T-cell (primary cell): ENCODE data around the gene NAP1L1. TPM values are rescaled to one million over a fixed set of nuclear protein-coding genes. Genes with fewer than 3 reads are reported as not detected.

Experiments
- ATAC-seq, 4 experiments: fragments of 200-7000 bp in 3 of 4; fragments of 150-1000 bp in 1 of 4; cut with Tn5 transposase; replicated peaks in 1 of 4; 1 replicate in 3 of 4; 2 replicates in 1 of 4; pipeline ENCODE4 v1.10.0; 2021; ENCODE audit warnings: moderate library complexity in 3 of 4, mild to moderate bottlenecking in 2 of 4, moderate number of reproducible peaks in 1 of 4
- CTCF ChIA-PET, 2 donors: fragments of 300-600 bp; sonication (Branson Sonifier 250); formaldehyde crosslinking; loops; one replicate each; lab custom pipeline; 2022; ENCODE audit warnings: antibody characterized with exemption in 2 of 2; lab: Charles Lee
- POLR2A ChIA-PET, 2 donors: fragments of 300-600 bp; sonication (Branson Sonifier 250); formaldehyde crosslinking; loops; one replicate each; lab custom pipeline; 2022; ENCODE audit warnings: antibody characterized with exemption in 2 of 2; lab: Charles Lee
- DNase-seq, 35 experiments: peaks; one replicate each; pipeline versions ENCODE4 v3.0.0 to v3.0.0-alpha.2; 2013 to 2023
- H3K27ac ChIP-seq: one replicate; pipeline ENCODE4 v1.5.1; 2013; ENCODE audit warnings: low read length
- H3K27me3 ChIP-seq, 2 experiments: replicated peaks in 1 of 2; 1 replicate in 1 of 2; 2 replicates in 1 of 2; pipeline versions ENCODE4 v1.6.1 to v1.7.0; 2013; ENCODE audit warnings: low read length in 1 of 2, mixed read lengths in 1 of 2; ENCODE audit not compliant: control insufficient read depth in 2 of 2, insufficient read depth in 2 of 2; ENCODE audit errors: extremely low read depth in 1 of 2
- H3K36me3 ChIP-seq, 2 donors: 1 replicate in 1 of 2; 2 replicates in 1 of 2; pipeline versions ENCODE4 v1.6.1 to v1.7.0; 2013; ENCODE audit warnings: low read length in 1 of 2; ENCODE audit not compliant: control insufficient read depth in 2 of 2, insufficient read depth in 1 of 2; ENCODE audit errors: extremely low read depth in 1 of 2
- H3K4me1 ChIP-seq, 2 experiments: 1 replicate in 1 of 2; 2 replicates in 1 of 2; pipeline versions ENCODE4 v1.6.1 to v1.7.0; 2013; ENCODE audit warnings: low read length in 2 of 2, mixed read lengths in 1 of 2; ENCODE audit not compliant: insufficient read depth in 2 of 2, control insufficient read depth in 1 of 2; ENCODE audit errors: extremely low read depth in 1 of 2
- H3K4me3 ChIP-seq, 2 donors: 1 replicate in 1 of 2; 2 replicates in 1 of 2; pipeline versions ENCODE4 v1.5.1 to v1.7.0; 2013; ENCODE audit warnings: mild to moderate bottlenecking in 2 of 2, low read length in 1 of 2, moderate library complexity in 1 of 2; ENCODE audit not compliant: control insufficient read depth in 1 of 2; ENCODE audit errors: extremely low read depth in 1 of 2
- H3K9me3 ChIP-seq: 2 replicates; pipeline ENCODE4 v1.7.0; 2013
- H3K27ac Mint-ChIP-seq, 2 donors: one replicate each; pipeline ENCODE4 v1.8.0; 2020 to 2021; ENCODE audit warnings: mild to moderate bottlenecking in 2 of 2, mixed read lengths in 2 of 2
- H3K27me3 Mint-ChIP-seq, 2 donors: one replicate each; pipeline ENCODE4 v1.8.0; 2021 to 2022; ENCODE audit warnings: mixed read lengths in 2 of 2
- H3K36me3 Mint-ChIP-seq: one replicate; pipeline ENCODE4 v1.8.0; 2021; ENCODE audit warnings: mixed read lengths
- H3K4me1 Mint-ChIP-seq, 3 donors: one replicate each; pipeline ENCODE4 v1.8.0; 2020 to 2022; ENCODE audit warnings: mixed read lengths in 3 of 3, mild to moderate bottlenecking in 1 of 3
- H3K4me3 Mint-ChIP-seq, 3 donors: one replicate each; pipeline ENCODE4 v1.8.0; 2020 to 2022; ENCODE audit warnings: mild to moderate bottlenecking in 3 of 3, mixed read lengths in 3 of 3, moderate library complexity in 3 of 3
- H3K9me3 Mint-ChIP-seq, 3 donors: one replicate each; pipeline ENCODE4 v1.8.0; 2020 to 2022; ENCODE audit warnings: mixed read lengths in 3 of 3
- WGBS: methylation state at CpG from one replicate; pipeline ENCODE4 v1.1.5; 2013; ENCODE audit warnings: missing lambda C conversion rate; ENCODE audit not compliant: insufficient coverage; 5-methylcytosine and 5-hydroxymethylcytosine counted together
- total RNA-seq, 35 experiments: library from RNA in 6 of 35; stranded (reverse) in 6 of 35; fragments of 120-200 nt in 1 of 35; gene quantifications; one replicate each; pipeline versions ENCODE4 v1.2.1 to v1.2.4 and lab custom pipeline; 2013 to 2026

The NAP1L1 gene
- total RNA-seq, 5 donors from 2014 or later (not counting 1 experiment from before 2014, with no cell fraction given), result 523 to 643 (median 591) TPM

DNA sequence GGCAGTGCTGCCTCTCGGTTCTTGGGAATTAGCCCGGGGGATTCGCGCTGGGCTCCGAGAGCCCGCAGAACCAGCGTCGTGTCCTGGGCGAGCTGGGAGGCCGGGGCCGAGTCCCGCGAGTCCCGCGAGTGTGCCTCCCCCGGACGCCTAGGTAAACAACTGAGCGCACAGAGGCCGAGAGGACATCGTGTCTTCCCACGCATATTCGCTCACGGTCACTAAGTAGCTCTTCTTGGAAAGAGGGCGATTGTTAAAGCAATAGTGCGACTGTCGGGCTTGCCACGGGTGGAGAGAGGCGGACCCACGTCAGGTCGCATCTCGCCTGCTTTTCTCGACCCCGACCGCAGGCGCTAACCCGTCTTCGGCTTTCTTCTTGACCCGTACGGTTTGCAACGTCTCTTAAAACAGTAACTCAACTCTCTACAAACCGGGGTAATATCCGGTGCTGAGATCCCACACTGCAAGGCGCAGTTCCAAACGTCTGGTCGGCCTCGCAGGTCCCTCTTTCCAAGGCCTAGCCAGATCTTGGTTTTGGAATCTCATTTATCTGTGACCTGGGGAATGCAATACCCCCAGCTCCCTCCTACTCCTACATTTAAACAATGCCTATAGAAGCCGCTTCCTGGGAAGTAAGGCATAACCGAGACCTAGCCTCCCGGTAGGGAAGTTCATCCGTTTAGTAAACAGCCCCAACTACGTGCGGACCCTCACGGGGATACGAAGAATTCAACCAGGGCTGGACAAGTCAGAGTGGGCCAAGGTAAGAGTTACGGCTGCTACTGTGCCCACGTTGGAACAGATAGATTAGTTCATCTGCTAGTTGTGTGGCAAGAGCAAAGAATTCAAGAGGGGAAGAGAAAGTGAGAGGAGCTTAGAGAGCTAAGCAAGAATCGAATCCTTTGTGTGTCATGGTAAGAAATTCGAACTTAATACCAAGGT is 52.2 kb downstream of the NAP1L1 start:
- ChIA-PET CTCF (interaction anchor here (0.6 to 4.3 kb wide), 10 partner anchors 12 to 641 kb away, joined by 3 to 31 read pairs (median 4); no protein-coding TSS in a partner anchor), POLR2A (interaction anchor here (0.5 to 3.8 kb wide), 15 partner anchors 10 to 702 kb away, joined by 3 to 43 read pairs (median 4); partner anchors contain the start of genes GLIPR1 (in 1 of the 2) and KRR1 (in 1 of the 2))
- Mint-ChIP-seq H3K4me3 (peak overlapping the region; percentile 88 to 95 (median 88)), H3K27ac (peak overlapping the region; percentile 85 to 88), H3K36me3 (no peaks in the 10 kb centered on the region), H3K4me1 (peaks cover 30 to 37% (median 33%) of the 10 kb centered on the region in 3 donors), H3K27me3 (no peaks in the 10 kb centered on the region), H3K9me3 (no peaks in the 10 kb centered on the region)
- H3K4me3 ChIP-seq, result peak overlapping the region; percentile 84 to 95
- no peaks in the 10 kb centered on the region for H3K27me3 ChIP-seq
- H3K36me3 ChIP-seq, result no peaks in the 10 kb centered on the region
- ATAC-seq, result peak; percentile 12 to 28 (median 20)
- DNase-seq, result peak in 15 of 35 experiments; percentile 4 to 56 (median 27)
- 17% methylated on average over 54 of the region's 58 CpGs for WGBS
- H3K9me3 ChIP-seq, result no peaks in the 10 kb centered on the region
- H3K27ac ChIP-seq, result peak overlapping the region; percentile 95
- H3K4me1 ChIP-seq, result peaks cover 3 to 23% of the 10 kb centered on the region in 2 experiments

DNA sequence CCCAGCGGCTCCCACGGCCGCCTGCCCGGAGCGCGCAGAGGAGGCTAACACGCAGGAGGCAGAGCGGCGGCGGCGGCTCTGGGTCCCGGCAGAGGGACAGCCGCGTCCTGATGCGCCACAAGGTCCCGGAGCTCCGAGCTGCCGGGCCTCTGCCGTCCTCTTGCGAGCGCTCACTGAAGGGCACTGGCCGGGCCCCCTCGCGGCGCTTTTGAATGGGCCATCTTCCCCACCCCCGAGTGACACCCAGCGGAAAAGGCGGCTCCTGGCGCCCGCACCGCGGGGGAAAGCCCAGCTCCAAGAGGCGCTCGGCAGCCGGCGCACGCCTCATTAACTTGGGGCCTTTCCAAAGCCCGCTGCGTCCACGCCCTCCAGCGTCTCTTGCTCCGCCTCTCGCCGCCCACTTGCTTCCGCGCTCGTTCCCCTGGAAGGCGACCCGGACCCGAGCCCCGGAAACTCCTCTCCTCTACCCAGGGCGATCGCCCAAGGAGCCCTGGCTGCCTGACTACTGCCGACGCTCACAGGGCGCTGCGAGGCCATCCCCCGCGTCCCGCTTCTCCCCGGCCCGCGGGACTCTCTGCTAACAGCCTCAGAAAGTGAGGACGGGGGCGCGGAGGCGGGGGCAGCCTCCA is 53.0 kb downstream of the NAP1L1 start, which contains the start of gene PHLDA1:
TSS of gene PHLDA1 (minus strand) at position 363 of the 629 bp plus-strand sequence.
- ChIA-PET CTCF (interaction anchor here (0.6 to 4.3 kb wide), 7 partner anchors 11 to 700 kb away, joined by 3 to 31 read pairs (median 3); no protein-coding TSS in a partner anchor), POLR2A (interaction anchor here (0.5 to 3.8 kb wide), 14 partner anchors 9 to 562 kb away, joined by 3 to 43 read pairs (median 4); partner anchors contain the start of genes GLIPR1 (in 1 of the 2) and KRR1 (in 1 of the 2))
- ATAC-seq (peak; percentile 80 to 88 (median 80)), DNase-seq (peak; percentile 68 to 94 (median 85))
- Histone ChIP-seq H3K27ac (peak within 1 kb of the TSS; percentile 95), H3K27me3 (peaks cover 0 to 3% of the 10 kb centered on the region in 2 experiments), H3K4me1 (peaks cover 3 to 23% of the 10 kb centered on the region in 2 experiments), H3K9me3 (no peaks in the 10 kb centered on the region), H3K36me3 (no peaks in the 10 kb centered on the region), H3K4me3 (peak within 1 kb of the TSS; percentile 84 to 95)
- peaks cover 27 to 35% (median 33%) of the 10 kb centered on the region in 3 donors for H3K4me1 Mint-ChIP-seq
- 0% methylated on average over 62 of the region's 67 CpGs for WGBS
- peak within 1 kb of the TSS; percentile 88 to 95 (median 88) for H3K4me3 Mint-ChIP-seq
- no peaks in the 10 kb centered on the region for H3K27me3 Mint-ChIP-seq
- H3K36me3 Mint-ChIP-seq, result no peaks in the 10 kb centered on the region
- H3K9me3 Mint-ChIP-seq, result no peaks in the 10 kb centered on the region
- H3K27ac Mint-ChIP-seq, result peak within 1 kb of the TSS; percentile 87 to 88

DNA sequence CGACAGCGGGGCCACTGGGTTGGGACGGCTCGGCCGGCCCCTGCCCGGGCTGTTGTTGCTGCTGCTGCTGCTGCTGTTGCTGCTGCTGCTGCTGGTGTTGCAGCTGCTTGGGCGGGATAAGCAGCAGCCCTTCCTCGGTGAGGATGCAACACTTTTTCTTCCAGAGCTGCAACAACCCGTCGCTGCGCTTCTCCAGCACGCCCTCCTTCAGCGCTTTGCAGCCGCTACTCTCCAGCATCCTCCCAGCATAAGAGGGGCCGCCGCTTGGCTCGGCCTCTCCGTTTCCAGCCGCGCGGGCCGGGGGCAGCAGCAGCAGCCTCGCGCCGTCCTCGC is 53.4 kb downstream of the NAP1L1 start:
- ChIA-PET CTCF (interaction anchor here (1.0 to 4.3 kb wide), 6 partner anchors 10 to 699 kb away, joined by 3 to 31 read pairs (median 3); no protein-coding TSS in a partner anchor), POLR2A (interaction anchor here (0.5 to 3.8 kb wide), 11 partner anchors 9 to 562 kb away, joined by 3 to 43 read pairs (median 4); partner anchors contain the start of gene KRR1 (in 1 of the 2))
- Histone ChIP-seq H3K4me1 (peaks cover 3 to 23% of the 10 kb centered on the region in 2 experiments), H3K27me3 (peaks cover 0 to 3% of the 10 kb centered on the region in 2 experiments), H3K27ac (peak overlapping the region; percentile 95), H3K9me3 (no peaks in the 10 kb centered on the region), H3K36me3 (no peaks in the 10 kb centered on the region), H3K4me3 (peak overlapping the region; percentile 84 to 95)
- Mint-ChIP-seq H3K4me3 (peak overlapping the region; percentile 88 to 95 (median 88)), H3K4me1 (peaks cover 27 to 38% (median 33%) of the 10 kb centered on the region in 3 donors), H3K9me3 (no peaks in the 10 kb centered on the region), H3K27ac (peak overlapping the region; percentile 87), H3K36me3 (no peaks in the 10 kb centered on the region), H3K27me3 (no peaks in the 10 kb centered on the region)
- ATAC-seq (peak in 3 of 4 experiments; percentile 24 to 32 (median 31)), DNase-seq (peak in 3 of 35 experiments; percentile 1 to 26 (median 3))
- 0% methylated on average over 26 of the region's 26 CpGs for WGBS

DNA sequence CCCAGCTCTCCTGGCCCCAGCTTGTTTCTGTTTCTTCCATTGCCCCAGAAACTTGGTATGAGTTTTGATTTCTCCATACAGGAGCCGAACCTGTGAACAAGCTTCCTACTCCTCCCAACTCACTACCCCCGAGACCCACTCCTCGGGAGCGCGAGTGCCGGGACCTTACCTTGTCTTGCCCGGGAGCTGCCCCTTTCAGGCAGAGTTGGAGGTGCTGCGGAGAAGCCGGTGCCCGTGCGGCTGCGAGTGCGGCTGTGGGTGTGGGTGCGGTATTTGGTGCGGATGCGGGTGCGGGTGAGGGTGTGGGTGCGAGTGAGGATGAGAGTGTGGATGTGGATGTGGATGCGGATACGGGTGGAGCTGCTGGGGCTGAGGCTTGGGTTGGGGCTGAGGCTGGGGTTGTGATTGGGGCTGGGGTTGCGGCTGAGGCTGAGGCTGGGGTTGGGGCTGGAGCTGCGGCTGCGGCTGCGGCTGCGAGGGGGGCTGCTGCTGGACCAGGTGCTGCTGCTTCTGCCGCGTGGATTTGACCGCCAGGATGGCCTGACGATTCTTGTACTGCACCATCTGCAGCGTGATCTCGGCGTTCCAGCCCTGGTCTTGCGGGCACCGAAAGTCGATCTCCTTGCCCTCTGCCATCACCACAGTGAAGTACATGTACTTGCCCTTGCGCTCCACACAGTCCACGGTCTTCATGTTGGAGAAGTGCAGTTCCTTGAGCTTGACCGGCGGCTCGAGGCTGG is 54.0 kb downstream of the NAP1L1 start:
- peak overlapping the region; percentile 88 to 95 (median 88) for H3K4me3 Mint-ChIP-seq
- H3K9me3 ChIP-seq, result no peaks in the 10 kb centered on the region
- H3K27me3 Mint-ChIP-seq, result no peaks in the 10 kb centered on the region
- peak in 3 of 4 experiments; percentile 4 to 21 (median 11) for ATAC-seq
- H3K36me3 Mint-ChIP-seq, result no peaks in the 10 kb centered on the region
- H3K27me3 ChIP-seq, result peaks cover 0 to 3% of the 10 kb centered on the region in 2 experiments
- under 1% methylated on average over 34 of the region's 40 CpGs for WGBS
- peak overlapping the region; percentile 84 to 95 for H3K4me3 ChIP-seq
- H3K36me3 ChIP-seq, result no peaks in the 10 kb centered on the region
- POLR2A ChIA-PET, result interaction anchor here (1.1 to 3.8 kb wide), 6 partner anchors 8 to 53 kb away, joined by 3 to 43 read pairs (median 4); no protein-coding TSS in a partner anchor
- peak overlapping the region; percentile 95 for H3K27ac ChIP-seq
- peak in 33 of 35 experiments; percentile 16 to 57 (median 38) for DNase-seq
- no peaks in the 10 kb centered on the region for H3K9me3 Mint-ChIP-seq
- H3K4me1 ChIP-seq, result peaks cover 3 to 23% of the 10 kb centered on the region in 2 experiments
- CTCF ChIA-PET, result interaction anchor here (0.7 to 4.3 kb wide), 5 partner anchors 10 to 699 kb away, joined by 3 to 31 read pairs (median 3); no protein-coding TSS in a partner anchor
- peak overlapping the region; percentile 87 for H3K27ac Mint-ChIP-seq
- peaks cover 27 to 43% (median 37%) of the 10 kb centered on the region in 3 donors for H3K4me1 Mint-ChIP-seq

DNA sequence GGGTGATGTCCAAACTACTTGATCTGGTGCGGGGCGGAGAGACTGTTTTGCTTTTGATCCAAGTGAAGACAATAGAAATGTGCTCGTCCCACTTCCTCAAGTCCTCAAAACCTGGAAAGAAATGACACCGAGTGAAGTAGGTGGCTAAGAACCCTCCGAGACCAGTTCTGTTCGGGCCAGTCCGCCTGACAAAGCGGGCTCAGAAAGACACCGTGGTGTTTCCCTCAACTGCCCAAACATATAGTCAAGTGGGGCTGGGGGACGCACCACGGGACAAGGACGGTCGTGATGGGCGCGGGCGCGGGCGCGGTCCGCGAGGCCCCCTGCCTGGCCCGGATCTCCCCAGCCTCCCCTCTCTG is 54.5 kb downstream of the NAP1L1 start:
- Histone ChIP-seq H3K4me3 (peak overlapping the region; percentile 49 to 95), H3K36me3 (no peaks in the 10 kb centered on the region), H3K4me1 (peaks cover 3 to 23% of the 10 kb centered on the region in 2 experiments), H3K27ac (peak overlapping the region; percentile 95), H3K9me3 (no peaks in the 10 kb centered on the region), H3K27me3 (peaks cover 0 to 3% of the 10 kb centered on the region in 2 experiments)
- peak overlapping the region; percentile 88 to 95 (median 88) for H3K4me3 Mint-ChIP-seq
- POLR2A ChIA-PET, result interaction anchor here (1.1 to 3.8 kb wide), 3 partner anchors 8 to 52 kb away, joined by 3 to 43 read pairs (median 4); no protein-coding TSS in a partner anchor
- H3K27ac Mint-ChIP-seq, result peak overlapping the region; percentile 9 to 87
- WGBS, result 17% methylated on average over 18 of the region's 22 CpGs
- CTCF ChIA-PET, result interaction anchor here (0.6 to 4.3 kb wide), 4 partner anchors 9 to 503 kb away, joined by 3 to 31 read pairs (median 4); no protein-coding TSS in a partner anchor
- H3K4me1 Mint-ChIP-seq, result peaks cover 27 to 49% (median 42%) of the 10 kb centered on the region in 3 donors
- no peaks in the 10 kb centered on the region for H3K9me3 Mint-ChIP-seq
- H3K36me3 Mint-ChIP-seq, result no peaks in the 10 kb centered on the region
- no peaks in the 10 kb centered on the region for H3K27me3 Mint-ChIP-seq
- ATAC-seq (no peak), DNase-seq (peak in 2 of 35 experiments; percentile 1 to 3)
